Heart left ventricle (tissue), 13 donors: ENCODE data around the gene ETNK1.

ENCODE experiments used
- POLR2A ChIP-seq, 2 donors: fragments of 450-650 bp; IDR thresholded peaks; one replicate each; pipeline ENCODE4 v1.6.1; 2017; ENCODE audit warnings: antibody characterized with exemption in 2 of 2, mild to moderate bottlenecking in 2 of 2, moderate library complexity in 2 of 2
- TF ChIP-seq, protein P1 (sequence below), 12 donors: fragments of 200-600 bp; sonication (generic) in 4 of 12; IDR thresholded peaks; one replicate each; pipeline versions ENCODE4 v1.5.0 to v1.8.0; 2018 to 2022; ENCODE audit warnings: antibody characterized with exemption in 12 of 12, mild to moderate bottlenecking in 5 of 12
- donor health status: ischemic (EF 13 %, LVEDD 7.1; RV severe dilation, severe dysfunction).
- donor health status: DM: no; HTN: yes; CAD: no.
- donor health status: DM: no; HTN: no; CAD: no.
- donor health status: ischemic (EF 25% LVEDD 6.9; RV normal size, moderate dysfunction).
- donor health status: ischemic (EF 25% LVEDD 5.7; RV mildly dilated, moderate dysfunction).
- donor health status: ischemic (EF 35%, LVEDD 5.7; RV mildly dilated, moderate dysfunction).
- donor health status: nonischemic (EF 11% LVEDD 7.7; RV severe dilation, severe dysfunction).
- donor health status: DM: yes; HTN: yes; CAD: no.
- donor health status: PGD.
- donor health status: ischemic (EF 29% LVEDD 5.4; RV normal size, mild dysfunction).
- donor health status: nonischemic (EF 23%, LVEDD 6.1; RV moderate dilation, normal function).

DNA sequence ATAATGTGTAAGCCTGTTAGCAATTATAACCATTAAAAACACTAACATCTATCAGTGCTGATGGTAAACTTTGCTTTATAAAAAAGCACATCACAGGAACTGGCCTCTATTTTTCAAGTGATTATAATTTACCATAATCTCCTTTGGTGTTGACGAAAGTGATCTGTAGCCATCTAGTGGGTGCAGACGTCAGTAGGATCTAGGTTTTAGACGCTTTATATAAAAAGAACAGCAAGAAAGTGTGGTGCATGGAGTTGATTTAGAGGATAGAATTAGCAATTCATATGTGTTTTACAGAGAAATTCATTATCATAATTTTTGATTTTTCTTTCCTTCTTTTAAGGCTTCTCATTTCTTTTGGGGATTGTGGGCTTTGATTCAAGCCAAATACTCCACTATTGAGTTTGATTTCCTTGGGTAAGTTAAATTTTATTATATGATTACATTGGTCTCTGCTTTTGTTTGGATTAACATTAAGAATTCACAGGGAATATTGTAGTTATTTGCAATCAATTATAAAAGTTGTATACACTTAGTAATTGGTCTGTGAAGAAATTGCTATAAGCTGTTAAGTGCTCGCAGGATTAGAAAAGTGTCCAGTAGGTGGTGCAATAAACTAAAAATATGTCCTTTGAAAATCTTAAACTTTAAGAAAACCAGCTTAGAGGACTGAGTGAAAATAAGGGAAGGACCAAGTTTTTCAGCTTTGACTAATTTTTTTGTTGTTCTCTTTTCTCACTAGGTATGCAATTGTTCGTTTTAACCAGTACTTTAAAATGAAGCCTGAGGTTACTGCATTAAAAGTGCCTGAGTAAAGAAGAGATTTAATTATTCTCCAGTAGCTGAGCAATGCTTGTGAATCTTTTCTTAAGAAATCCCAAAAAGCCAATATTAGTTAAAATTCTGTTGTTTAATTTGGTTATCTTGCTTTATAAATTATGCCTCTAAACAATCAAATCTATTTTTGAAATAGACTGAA, 59.5 kb downstream of the ETNK1 start:
- TF ChIP-seq, protein P1, sequence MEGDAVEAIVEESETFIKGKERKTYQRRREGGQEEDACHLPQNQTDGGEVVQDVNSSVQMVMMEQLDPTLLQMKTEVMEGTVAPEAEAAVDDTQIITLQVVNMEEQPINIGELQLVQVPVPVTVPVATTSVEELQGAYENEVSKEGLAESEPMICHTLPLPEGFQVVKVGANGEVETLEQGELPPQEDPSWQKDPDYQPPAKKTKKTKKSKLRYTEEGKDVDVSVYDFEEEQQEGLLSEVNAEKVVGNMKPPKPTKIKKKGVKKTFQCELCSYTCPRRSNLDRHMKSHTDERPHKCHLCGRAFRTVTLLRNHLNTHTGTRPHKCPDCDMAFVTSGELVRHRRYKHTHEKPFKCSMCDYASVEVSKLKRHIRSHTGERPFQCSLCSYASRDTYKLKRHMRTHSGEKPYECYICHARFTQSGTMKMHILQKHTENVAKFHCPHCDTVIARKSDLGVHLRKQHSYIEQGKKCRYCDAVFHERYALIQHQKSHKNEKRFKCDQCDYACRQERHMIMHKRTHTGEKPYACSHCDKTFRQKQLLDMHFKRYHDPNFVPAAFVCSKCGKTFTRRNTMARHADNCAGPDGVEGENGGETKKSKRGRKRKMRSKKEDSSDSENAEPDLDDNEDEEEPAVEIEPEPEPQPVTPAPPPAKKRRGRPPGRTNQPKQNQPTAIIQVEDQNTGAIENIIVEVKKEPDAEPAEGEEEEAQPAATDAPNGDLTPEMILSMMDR (IDR thresholded peaks at IDR 0.05): peak; percentile 37 to 73 (median 59)
- no peak for TF ChIP-seq POLR2A (IDR thresholded peaks at IDR 0.05)
